ENCODE results near the gene DOCK1.

DOCK1 gene

GRCh38 chr10:126939706-126940105, 34.5 kb downstream of the DOCK1 start:
- no peak for TF ChIP-seq CTCF (IDR thresholded peaks at IDR 0.05; ENCODE audit: low read length, missing control alignments)
- no peak for DNase-seq (ENCODE audit: low read depth)
- H3K4me3 ChIP-seq (replicated peaks; ENCODE audit: low read depth, low read length): no peak overlapping the region

- no peak for TF ChIP-seq CTCF (IDR thresholded peaks at IDR 0.05; ENCODE audit: low read length, missing control alignments)
- DNase-seq (ENCODE audit: low read depth): no peak
- H3K4me3 ChIP-seq (replicated peaks; ENCODE audit: low read depth, low read length): no peak overlapping the region
Measured at GRCh38 chr10:126940670-126941310, 35.6 kb downstream of the DOCK1 start.

GRCh38 chr10:126944191-126944590, 39.0 kb downstream of the DOCK1 start:
- H3K4me3 ChIP-seq (replicated peaks; ENCODE audit: low read depth, low read length): no peak overlapping the region
- TF ChIP-seq CTCF (IDR thresholded peaks at IDR 0.05; ENCODE audit: low read length, missing control alignments): no peak
- DNase-seq (ENCODE audit: low read depth): no peak

GRCh38 chr10:126945351-126946030, 40.3 kb downstream of the DOCK1 start:
- TF ChIP-seq CTCF (IDR thresholded peaks at IDR 0.05; ENCODE audit: low read length, missing control alignments): no peak
- no peak for DNase-seq (ENCODE audit: low read depth)
- no peak overlapping the region for H3K4me3 ChIP-seq (replicated peaks; ENCODE audit: low read depth, low read length)

- no peak for TF ChIP-seq CTCF (IDR thresholded peaks at IDR 0.05; ENCODE audit: low read length, missing control alignments)
Measured at GRCh38 chr10:126946746-126947145, 41.5 kb downstream of the DOCK1 start.

GRCh38 chr10:126948355-126949160, 43.3 kb downstream of the DOCK1 start:
- no peak overlapping the region for H3K4me3 ChIP-seq (replicated peaks; ENCODE audit: low read depth, low read length)
- TF ChIP-seq CTCF (IDR thresholded peaks at IDR 0.05; ENCODE audit: low read length, missing control alignments): no peak
- no peak for DNase-seq (ENCODE audit: low read depth)

More at GRCh38 chr10:126946746-126947145, 41.5 kb downstream of the DOCK1 start:
- DNase-seq (ENCODE audit: low read depth): no peak
- H3K4me3 ChIP-seq (replicated peaks; ENCODE audit: low read depth, low read length): no peak overlapping the region

Measured in fibroblast of pulmonary artery (primary cell).